Lung (tissue), 12 donors: ENCODE measurements around the gene CCDC9B. TPM values are rescaled to one million over a fixed set of nuclear protein-coding genes. Genes with fewer than 3 reads are reported as not detected.

ENCODE experiments used
- ATAC-seq: fragments of 200-7000 bp; cut with Tn5 transposase; one replicate; pipeline ENCODE4 v1.9.1; 2020; ENCODE audit warnings: moderate number of reproducible peaks; ENCODE audit not compliant: insufficient read depth, low FRiP score
- DNase-seq, 3 donors: peaks; one replicate each; pipeline ENCODE4 v3.0.0-alpha.2; 2013 to 2017
- H3K27ac ChIP-seq, 2 donors: one replicate each; pipeline ENCODE4 v1.5.1; 2013; ENCODE audit warnings: mild to moderate bottlenecking in 2 of 2, moderate library complexity in 2 of 2, control low read depth in 1 of 2, inconsistent platforms in 1 of 2, low read depth in 1 of 2, low read length in 1 of 2
- H3K27me3 ChIP-seq, 3 donors: one replicate each; pipeline ENCODE4 v1.5.1; 2013; ENCODE audit warnings: low read length in 2 of 3; ENCODE audit not compliant: control insufficient read depth in 3 of 3, insufficient read depth in 3 of 3
- H3K36me3 ChIP-seq, 4 donors: one replicate each; pipeline ENCODE4 v1.5.1; 2013; ENCODE audit warnings: low read length in 4 of 4, mild to moderate bottlenecking in 1 of 4, moderate library complexity in 1 of 4; ENCODE audit not compliant: control insufficient read depth in 4 of 4, insufficient read depth in 4 of 4
- H3K4me1 ChIP-seq, 5 donors: one replicate each; pipeline ENCODE4 v1.5.1; 2013; ENCODE audit warnings: low read length in 5 of 5, mild to moderate bottlenecking in 2 of 5, moderate library complexity in 1 of 5; ENCODE audit not compliant: control insufficient read depth in 5 of 5, insufficient read depth in 5 of 5
- H3K4me3 ChIP-seq: one replicate; pipeline ENCODE4 v1.5.1; 2013; ENCODE audit warnings: mild to moderate bottlenecking, control low read depth, moderate library complexity
- H3K9ac ChIP-seq, 2 donors: one replicate each; pipeline ENCODE4 v1.5.1; 2013; ENCODE audit warnings: low read length in 2 of 2, control low read depth in 1 of 2; ENCODE audit not compliant: insufficient read depth in 1 of 2
- H3K9me3 ChIP-seq, 4 donors: one replicate each; pipeline ENCODE4 v1.5.1; 2013; ENCODE audit warnings: low read length in 3 of 4, mild to moderate bottlenecking in 1 of 4, moderate library complexity in 1 of 4; ENCODE audit not compliant: control insufficient read depth in 4 of 4, insufficient read depth in 3 of 4
- WGBS, 2 donors: extraction: QIAGEN DNeasy Blood & Tissue Kit; methylation state at CpG; one replicate each; pipeline ENCODE4 v1.1.7; 2013; 5-methylcytosine and 5-hydroxymethylcytosine counted together
- polyA plus RNA-seq, 2 donors: library from polyadenylated mRNA; stranded (reverse); fragments of 200-250 nt; gene quantifications; one replicate each; pipeline ENCODE4 v1.2.1, GENCODE V29; 2013
- total RNA-seq, 2 donors: library from RNA; depleted of rRNA in 1 of 2; stranded (reverse); fragments of >200 nt in 1 of 2; gene quantifications; one replicate each; pipeline ENCODE4 v1.2.1, GENCODE V29; 2014 to 2021
- TF ChIP-seq, protein P1 (sequence below): IDR thresholded peaks from 2 replicates; pipeline ENCODE4 v1.5.1; 2012; ENCODE audit warnings: mild to moderate bottlenecking; ENCODE audit errors: control extremely low read depth, extremely low read depth
- donor health status: control.
- donor health status: control.
- donor health status: Bipolar disorder and iron deficiency.
- donor health status: healthy.
- donor health status: DM: yes; HTN: yes; CAD: no.

Gene CCDC9B
- total and polyA plus RNA-seq, 4 donors, result 4.4 to 42.1 (median 14.9) TPM

DNA sequence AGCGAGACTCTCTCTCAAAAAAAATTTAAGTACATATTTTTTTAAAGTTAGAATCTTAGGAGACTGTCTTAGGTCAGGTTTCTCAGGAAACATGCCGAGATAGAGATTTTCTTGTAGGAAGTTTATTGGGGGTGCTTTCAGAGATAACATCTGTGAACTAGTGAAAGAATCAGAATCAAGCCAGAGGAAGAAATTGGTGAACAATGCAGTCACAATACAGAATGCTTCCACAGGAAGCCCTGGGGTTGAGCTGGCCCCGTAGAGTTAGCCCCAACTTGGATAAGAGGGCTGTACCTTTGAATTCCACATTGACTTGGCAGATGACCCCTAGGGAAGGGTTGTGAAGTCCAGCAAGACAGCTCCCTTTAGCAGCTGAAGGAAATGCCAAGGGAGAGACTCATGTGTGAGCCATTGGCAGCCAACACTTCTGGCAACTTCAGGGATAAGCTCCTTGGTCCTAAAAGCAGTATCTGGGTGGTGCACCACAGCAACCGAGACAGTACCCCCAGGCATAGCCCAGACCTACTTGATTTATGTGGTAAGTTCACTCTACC lies 25.9 kb downstream of the CCDC9B start:
- Histone ChIP-seq H3K36me3 (no peaks in the 10 kb centered on the region), H3K4me3 (no peak overlapping the region), H3K9ac (no peak overlapping the region), H3K27ac (no peak overlapping the region), H3K9me3 (no peaks in the 10 kb centered on the region), H3K4me1 (peaks cover 0 to 7% (median 0%) of the 10 kb centered on the region in 5 donors), H3K27me3 (peaks cover 0 to 9% (median 0%) of the 10 kb centered on the region in 3 donors)
- ATAC-seq (no peak), DNase-seq (no peak)
- TF ChIP-seq, protein P1, sequence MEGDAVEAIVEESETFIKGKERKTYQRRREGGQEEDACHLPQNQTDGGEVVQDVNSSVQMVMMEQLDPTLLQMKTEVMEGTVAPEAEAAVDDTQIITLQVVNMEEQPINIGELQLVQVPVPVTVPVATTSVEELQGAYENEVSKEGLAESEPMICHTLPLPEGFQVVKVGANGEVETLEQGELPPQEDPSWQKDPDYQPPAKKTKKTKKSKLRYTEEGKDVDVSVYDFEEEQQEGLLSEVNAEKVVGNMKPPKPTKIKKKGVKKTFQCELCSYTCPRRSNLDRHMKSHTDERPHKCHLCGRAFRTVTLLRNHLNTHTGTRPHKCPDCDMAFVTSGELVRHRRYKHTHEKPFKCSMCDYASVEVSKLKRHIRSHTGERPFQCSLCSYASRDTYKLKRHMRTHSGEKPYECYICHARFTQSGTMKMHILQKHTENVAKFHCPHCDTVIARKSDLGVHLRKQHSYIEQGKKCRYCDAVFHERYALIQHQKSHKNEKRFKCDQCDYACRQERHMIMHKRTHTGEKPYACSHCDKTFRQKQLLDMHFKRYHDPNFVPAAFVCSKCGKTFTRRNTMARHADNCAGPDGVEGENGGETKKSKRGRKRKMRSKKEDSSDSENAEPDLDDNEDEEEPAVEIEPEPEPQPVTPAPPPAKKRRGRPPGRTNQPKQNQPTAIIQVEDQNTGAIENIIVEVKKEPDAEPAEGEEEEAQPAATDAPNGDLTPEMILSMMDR, result no peak
- WGBS, 2 donors, result 59 to 66% methylated on average over 4 of the region's 4 CpGs

- Histone ChIP-seq H3K9ac (no peak overlapping the region), H3K4me1 (peaks cover 0 to 7% (median 3%) of the 10 kb centered on the region in 5 donors), H3K27ac (no peak overlapping the region), H3K9me3 (no peaks in the 10 kb centered on the region), H3K36me3 (no peaks in the 10 kb centered on the region), H3K27me3 (peaks cover 0 to 7% (median 0%) of the 10 kb centered on the region in 3 donors), H3K4me3 (no peak overlapping the region)
- ATAC-seq, result peak; percentile 57
- DNase-seq, result peak; percentile 61 to 83 (median 67)
- WGBS, 2 donors, result 30 to 36% methylated on average over 10 of the region's 10 CpGs
- TF ChIP-seq, protein P1, result no peak
These were observed 27.0 kb downstream of the CCDC9B start for GRCh38 chr15:40313531-40314398.

DNA sequence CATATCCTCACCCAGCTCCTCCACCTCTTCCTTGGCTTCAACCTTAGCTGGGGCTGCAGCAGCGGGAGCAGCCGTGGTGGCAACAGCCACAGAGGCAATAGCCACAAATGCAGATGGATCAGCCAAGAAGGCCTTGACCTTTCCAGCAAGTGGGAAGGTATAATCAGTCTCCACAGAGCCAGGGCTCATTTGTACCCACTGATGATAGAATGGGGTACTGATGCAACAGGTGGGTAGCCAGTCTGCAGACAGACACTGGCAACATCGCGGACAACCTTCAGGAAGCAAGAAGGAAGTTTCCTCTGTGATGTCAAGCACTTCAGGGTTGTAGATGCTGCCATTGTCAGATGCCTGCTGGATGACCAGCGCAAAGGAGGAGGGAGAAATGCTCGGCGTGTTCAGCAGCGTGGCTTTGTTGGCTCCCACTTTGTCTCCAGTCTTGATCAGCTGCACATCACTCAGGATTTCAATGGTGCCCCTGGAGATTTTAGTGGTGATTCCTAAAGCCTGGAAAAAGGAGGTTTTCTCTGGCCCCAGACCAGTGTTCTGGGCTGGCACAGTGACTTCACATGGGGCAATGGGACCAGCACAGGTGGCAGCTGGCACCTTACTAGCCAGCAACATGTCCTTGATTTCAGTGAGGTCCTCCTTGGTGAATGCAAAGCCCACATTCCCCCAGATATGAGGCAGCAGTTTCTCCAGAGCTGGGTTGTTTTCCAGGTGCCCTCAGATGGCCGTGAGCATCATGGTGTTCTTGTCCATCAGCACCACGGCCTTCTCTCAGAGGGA lies 28.2 kb downstream of the CCDC9B start:
- Histone ChIP-seq H3K9me3 (no peaks in the 10 kb centered on the region), H3K4me1 (peaks cover 0 to 11% (median 5%) of the 10 kb centered on the region in 5 donors), H3K27ac (no peak overlapping the region), H3K36me3 (no peaks in the 10 kb centered on the region), H3K27me3 (peaks cover 0 to 7% (median 0%) of the 10 kb centered on the region in 3 donors), H3K4me3 (no peak overlapping the region), H3K9ac (no peak overlapping the region)
- ATAC-seq (no peak), DNase-seq (no peak)
- WGBS, 2 donors, result 91 to 93% methylated on average over 10 of the region's 10 CpGs
- TF ChIP-seq, protein P1, result no peak
